ENCODE data around the gene TOMM22.

DNA sequence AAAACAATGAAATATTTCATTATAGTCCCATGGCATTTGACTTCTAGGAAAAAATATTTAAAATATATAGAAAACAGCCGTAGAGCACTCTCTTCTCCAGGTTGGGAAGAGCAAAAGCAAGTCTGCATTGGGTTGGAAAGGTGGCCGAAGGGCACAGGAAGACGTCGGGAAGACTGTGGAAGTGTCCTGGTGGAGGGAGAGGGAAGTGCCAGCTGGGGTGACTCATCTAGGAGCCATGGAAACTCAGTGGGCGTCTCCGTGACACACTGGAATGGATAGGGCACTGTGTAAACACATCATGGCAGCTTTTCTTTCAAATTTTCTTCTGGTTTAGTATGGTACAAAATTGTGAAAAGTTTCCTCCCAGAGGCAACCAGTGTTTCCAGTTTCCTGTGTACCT, 36.7 kb downstream of the TOMM22 start:
- TF ChIP-seq, protein P1, sequence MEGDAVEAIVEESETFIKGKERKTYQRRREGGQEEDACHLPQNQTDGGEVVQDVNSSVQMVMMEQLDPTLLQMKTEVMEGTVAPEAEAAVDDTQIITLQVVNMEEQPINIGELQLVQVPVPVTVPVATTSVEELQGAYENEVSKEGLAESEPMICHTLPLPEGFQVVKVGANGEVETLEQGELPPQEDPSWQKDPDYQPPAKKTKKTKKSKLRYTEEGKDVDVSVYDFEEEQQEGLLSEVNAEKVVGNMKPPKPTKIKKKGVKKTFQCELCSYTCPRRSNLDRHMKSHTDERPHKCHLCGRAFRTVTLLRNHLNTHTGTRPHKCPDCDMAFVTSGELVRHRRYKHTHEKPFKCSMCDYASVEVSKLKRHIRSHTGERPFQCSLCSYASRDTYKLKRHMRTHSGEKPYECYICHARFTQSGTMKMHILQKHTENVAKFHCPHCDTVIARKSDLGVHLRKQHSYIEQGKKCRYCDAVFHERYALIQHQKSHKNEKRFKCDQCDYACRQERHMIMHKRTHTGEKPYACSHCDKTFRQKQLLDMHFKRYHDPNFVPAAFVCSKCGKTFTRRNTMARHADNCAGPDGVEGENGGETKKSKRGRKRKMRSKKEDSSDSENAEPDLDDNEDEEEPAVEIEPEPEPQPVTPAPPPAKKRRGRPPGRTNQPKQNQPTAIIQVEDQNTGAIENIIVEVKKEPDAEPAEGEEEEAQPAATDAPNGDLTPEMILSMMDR (IDR thresholded peaks at IDR 0.05) = peak; percentile 21 to 68 (median 58)
- TF ChIP-seq POLR2AphosphoS5 (IDR thresholded peaks at IDR 0.05) = peak in 2 of 4 donors; percentile 11 to 14
- TF ChIP-seq POLR2A (IDR thresholded peaks at IDR 0.05) = no peak

Data from sigmoid colon (tissue), 4 donors.